HCT116 (cell line): ENCODE measurements around the gene PDE4DIP. TPM values are rescaled to one million over a fixed set of nuclear protein-coding genes. Genes with fewer than 3 reads are reported as not detected.
"Not testable (repeated sequence)": the region's sequence is repeated elsewhere in the genome, so short reads cannot be mapped to it uniquely, and the experiment has no call there.

ENCODE experiments used
- ATAC-seq: fragments of 200-7000 bp; cut with Tn5 transposase; 2 replicates; pipeline ENCODE4 v1.9.1; 2020; ENCODE audit warnings: mild to moderate bottlenecking, moderate library complexity
- BruUV-seq: library from RNA; stranded (reverse); fragments of 400-500 nt; replicated peaks from 2 replicates; lab custom pipeline; 2021; lab: Mats Ljungman, UMichigan
- CTCF ChIA-PET: fragments of 300-600 bp; sonication (Branson Sonifier 250); formaldehyde crosslinking; loops from one replicate; lab custom pipeline; 2021; ENCODE audit warnings: antibody characterized with exemption; lab: Charles Lee
- POLR2A ChIA-PET: fragments of 300-600, 350-600 bp; sonication (Branson Sonifier 250); formaldehyde crosslinking; loops from one replicate; lab custom pipeline; 2021; ENCODE audit warnings: antibody characterized with exemption; lab: Charles Lee
- RAD21 ChIA-PET, 2 experiments: fragments of 300-600 bp; sonication (Branson Sonifier 250); formaldehyde crosslinking; loops; one replicate each; lab custom pipeline; 2023; ENCODE audit warnings: low total read pairs in 2 of 2; ENCODE audit not compliant: uncharacterized antibody in 2 of 2, unreplicated experiment in 2 of 2, low non-redundant PET in 1 of 2; lab: Charles Lee
- DNase-seq: peaks from one replicate; pipeline ENCODE4 v3.0.0-alpha.2; 2010; ENCODE audit warnings: low read depth, low spot score
- H2AFZ ChIP-seq: fragments of 200-600 bp; shearing (Covaris generic), sonication (generic); 2 replicates; pipeline ENCODE4 v1.6.1; 2017; ENCODE audit warnings: low read depth, mixed run types, mixed read lengths, antibody characterized with exemption, low read length; ENCODE audit not compliant: poor library complexity, severe bottlenecking
- H3K27ac ChIP-seq: 2 replicates; pipeline ENCODE4 v1.5.1; 2012; ENCODE audit warnings: low read depth, low read length
- H3K27me3 ChIP-seq: fragments of 200-600 bp; sonication (generic); 2 replicates; pipeline ENCODE4 v1.6.1; 2016; ENCODE audit warnings: mixed run types, low read length, mixed read lengths; ENCODE audit not compliant: insufficient read depth
- H3K36me3 ChIP-seq, 2 experiments: fragments of 200-500 bp in 1 of 2; fragments of 200-600 bp in 1 of 2; sonication (Bioruptor generic) in 1 of 2; sonication (generic) in 1 of 2; 2 replicates each; pipeline versions ENCODE4 v1.5.1 to v1.6.1; 2014 to 2016; ENCODE audit warnings: low read length in 2 of 2, inconsistent platforms in 1 of 2, mixed read lengths in 1 of 2, mixed run types in 1 of 2; ENCODE audit not compliant: insufficient read depth in 2 of 2, control insufficient read depth in 1 of 2
- H3K4me1 ChIP-seq, 2 experiments: fragments of 200-600 bp in 1 of 2; sonication (generic) in 1 of 2; 2 replicates each; pipeline versions ENCODE4 v1.5.1 to v1.6.1; 2012 to 2017; ENCODE audit warnings: low read length in 2 of 2, inconsistent platforms in 1 of 2, mild to moderate bottlenecking in 1 of 2, mixed read lengths in 1 of 2, mixed run types in 1 of 2, moderate library complexity in 1 of 2; ENCODE audit not compliant: insufficient read depth in 2 of 2, control insufficient read depth in 1 of 2
- H3K4me2 ChIP-seq: fragments of 200-600 bp; sonication (generic); 2 replicates; pipeline ENCODE4 v1.6.1; 2017; ENCODE audit warnings: mixed run types, low read length, mixed read lengths
- H3K4me3 ChIP-seq, 2 experiments: fragments of 200-600 bp in 1 of 2; sonication (generic) in 1 of 2; replicated peaks in 1 of 2; 2 replicates each; pipeline ENCODE4 v1.5.1; 2011 to 2016; ENCODE audit warnings: low read length in 2 of 2, control low read depth in 1 of 2, low read depth in 1 of 2, mild to moderate bottlenecking in 1 of 2, mixed read lengths in 1 of 2, mixed run types in 1 of 2
- H3K79me2 ChIP-seq: fragments of 200-600 bp; sonication (generic); 2 replicates; pipeline ENCODE4 v1.6.1; 2017; ENCODE audit warnings: mild to moderate bottlenecking, mixed run types, low read length, moderate library complexity, mixed read lengths; ENCODE audit not compliant: insufficient read depth
- H3K9ac ChIP-seq: fragments of 200-600 bp; sonication (generic); 2 replicates; pipeline ENCODE4 v1.6.1; 2016; ENCODE audit warnings: low read length, mixed read lengths
- H3K9me2 ChIP-seq: fragments of 200-600 bp; sonication (generic), shearing (Covaris generic); 2 replicates; pipeline ENCODE4 v1.6.1; 2017; ENCODE audit warnings: mixed run types, mild to moderate bottlenecking, moderate library complexity; ENCODE audit not compliant: insufficient read depth
- H3K9me3 ChIP-seq, 2 experiments: fragments of 200-500 bp in 1 of 2; fragments of 200-600 bp in 1 of 2; sonication (Bioruptor generic) in 1 of 2; sonication (generic) in 1 of 2; 2 replicates each; pipeline ENCODE4 v1.6.1; 2014 to 2017; ENCODE audit warnings: low read length in 2 of 2, mixed read lengths in 2 of 2, inconsistent platforms in 1 of 2, low read depth in 1 of 2, mild to moderate bottlenecking in 1 of 2, mixed run types in 1 of 2, moderate library complexity in 1 of 2; ENCODE audit not compliant: control insufficient read depth in 1 of 2, insufficient read depth in 1 of 2
- H4K20me1 ChIP-seq: fragments of 200-600 bp; sonication (generic), shearing (Covaris generic); 2 replicates; pipeline ENCODE4 v1.6.1; 2017; ENCODE audit warnings: mixed run types, mild to moderate bottlenecking, moderate library complexity; ENCODE audit not compliant: insufficient read depth
- intact Hi-C: fragments of 100-400 bp; cut with micrococcal nuclease; formaldehyde crosslinking; loops from 2 replicates; pipeline ENCODE4 v1.10.0; 2022
- total RNA-seq: library from RNA; stranded (reverse); gene quantifications from one replicate; pipeline ENCODE4 v1.2.1, GENCODE V29; 2021; ENCODE audit not compliant: unreplicated experiment

PDE4DIP gene
- total RNA-seq, 1 experiment from 2014 or later, result 16.3 TPM

- RAD21 ChIA-PET, BruUV-seq, H3K4me3 ChIP-seq, H3K4me1 ChIP-seq, POLR2A ChIA-PET, H3K4me2 ChIP-seq, H3K36me3 ChIP-seq, H3K27me3 ChIP-seq, ATAC-seq, H4K20me1 ChIP-seq, H3K9me3 ChIP-seq, H3K27ac ChIP-seq, H2AFZ ChIP-seq, CTCF ChIA-PET, intact Hi-C loops, H3K79me2 ChIP-seq, DNase-seq, H3K9me2 ChIP-seq, H3K9ac ChIP-seq: not testable (repeated sequence)
Observed at GRCh38 chr1:149002664-149003063, 158.4 kb downstream of the PDE4DIP start.

- BruUV-seq, RAD21 ChIA-PET, intact Hi-C loops, H3K9me3 ChIP-seq, ATAC-seq, H4K20me1 ChIP-seq, H3K79me2 ChIP-seq, H3K4me2 ChIP-seq, DNase-seq, H3K9ac ChIP-seq, H2AFZ ChIP-seq, H3K4me1 ChIP-seq, H3K9me2 ChIP-seq, H3K4me3 ChIP-seq, H3K27me3 ChIP-seq, POLR2A ChIA-PET, H3K36me3 ChIP-seq, CTCF ChIA-PET, H3K27ac ChIP-seq: not testable (repeated sequence)
Observed at GRCh38 chr1:149008326-149008725, 164.1 kb downstream of the PDE4DIP start.

- intact Hi-C loops, POLR2A ChIA-PET, RAD21 ChIA-PET, H3K9me3 ChIP-seq, CTCF ChIA-PET, H3K9ac ChIP-seq, H3K4me3 ChIP-seq, H3K4me1 ChIP-seq, H2AFZ ChIP-seq, H3K4me2 ChIP-seq, H4K20me1 ChIP-seq, ATAC-seq, H3K27me3 ChIP-seq, DNase-seq, H3K79me2 ChIP-seq, BruUV-seq, H3K27ac ChIP-seq, H3K9me2 ChIP-seq, H3K36me3 ChIP-seq: not testable (repeated sequence)
Observed at GRCh38 chr1:149008769-149009168, 164.5 kb downstream of the PDE4DIP start.

- H3K9me2 ChIP-seq, H3K4me3 ChIP-seq, H3K4me1 ChIP-seq, H3K79me2 ChIP-seq, H3K27me3 ChIP-seq, H3K4me2 ChIP-seq, H3K9ac ChIP-seq, BruUV-seq, ATAC-seq, H3K36me3 ChIP-seq, RAD21 ChIA-PET, H4K20me1 ChIP-seq, POLR2A ChIA-PET, H3K27ac ChIP-seq, H2AFZ ChIP-seq, H3K9me3 ChIP-seq, CTCF ChIA-PET, DNase-seq, intact Hi-C loops: not testable (repeated sequence)
Observed at GRCh38 chr1:149009761-149010160, 165.5 kb downstream of the PDE4DIP start.

- CTCF ChIA-PET, BruUV-seq, H2AFZ ChIP-seq, H3K4me2 ChIP-seq, H3K4me3 ChIP-seq, H3K79me2 ChIP-seq, POLR2A ChIA-PET, ATAC-seq, intact Hi-C loops, H3K9me3 ChIP-seq, H3K36me3 ChIP-seq, H4K20me1 ChIP-seq, H3K9ac ChIP-seq, H3K9me2 ChIP-seq, DNase-seq, H3K27ac ChIP-seq, H3K27me3 ChIP-seq, H3K4me1 ChIP-seq, RAD21 ChIA-PET: not testable (repeated sequence)
Observed at GRCh38 chr1:149012599-149012998, 168.4 kb downstream of the PDE4DIP start.
